ENCODE results near the gene HCK.
"Not testable (repeated sequence)": the region's sequence is repeated elsewhere in the genome, so short reads cannot be mapped to it uniquely, and the experiment has no call there.

The HCK gene

GRCh38 chr20:32116079-32116521 is 64.1 kb downstream of the HCK start:
- DNase-seq (ENCODE audit: low spot score), result peak; percentile 28
- H3K27ac ChIP-seq, result no peak overlapping the region
- no peak for TF ChIP-seq CTCF (IDR thresholded peaks at IDR 0.05)
- no peak overlapping the region for H3K4me3 ChIP-seq

GRCh38 chr20:32116796-32117195 is 64.8 kb downstream of the HCK start:
- not testable (repeated sequence) for H3K27ac ChIP-seq, H3K4me3 ChIP-seq
- DNase-seq (ENCODE audit: low spot score), result peak; percentile 62

- not testable (repeated sequence) for DNase-seq (ENCODE audit: low spot score); H3K4me3 ChIP-seq; H3K27ac ChIP-seq
Observed at GRCh38 chr20:32118427-32118826, 66.4 kb downstream of the HCK start.

GRCh38 chr20:32119734-32120133 is 67.7 kb downstream of the HCK start:
- H3K4me3 ChIP-seq, result no peak overlapping the region
- no peak for DNase-seq (ENCODE audit: low spot score)
- no peak for TF ChIP-seq CTCF (IDR thresholded peaks at IDR 0.05)
- no peak overlapping the region for H3K27ac ChIP-seq

GRCh38 chr20:32121908-32122307 is 69.9 kb downstream of the HCK start:
- not testable (repeated sequence) for H3K27ac ChIP-seq; H3K4me3 ChIP-seq; DNase-seq (ENCODE audit: low spot score)

GRCh38 chr20:32123088-32123487 is 71.0 kb downstream of the HCK start:
- TF ChIP-seq CTCF (IDR thresholded peaks at IDR 0.05), result no peak
- DNase-seq (ENCODE audit: low spot score), result no peak
- Histone ChIP-seq H3K4me3 (no peak overlapping the region), H3K27ac (no peak overlapping the region)

- Histone ChIP-seq H3K27ac (no peak overlapping the region), H3K4me3 (no peak overlapping the region)
- no peak for TF ChIP-seq CTCF (IDR thresholded peaks at IDR 0.05)
- DNase-seq (ENCODE audit: low spot score), result no peak
Observed at GRCh38 chr20:32124916-32125454, 72.9 kb downstream of the HCK start.

GRCh38 chr20:32125506-32125905 is 73.5 kb downstream of the HCK start:
- Histone ChIP-seq H3K27ac (no peak overlapping the region), H3K4me3 (no peak overlapping the region)
- DNase-seq (ENCODE audit: low spot score), result peak; percentile 8
- no peak for TF ChIP-seq CTCF (IDR thresholded peaks at IDR 0.05)

GRCh38 chr20:32126919-32127318 is 74.9 kb downstream of the HCK start:
- H3K27ac ChIP-seq, result no peak overlapping the region
- TF ChIP-seq CTCF (IDR thresholded peaks at IDR 0.05), result no peak
- peak; percentile 19 for DNase-seq (ENCODE audit: low spot score)
- H3K4me3 ChIP-seq, result no peak overlapping the region

Measured in coronary artery (tissue), 2 donors.